Liver (tissue), 9 donors: ENCODE measurements around the gene MRPS12. TPM values are rescaled to one million over a fixed set of nuclear protein-coding genes. Genes with fewer than 3 reads are reported as not detected.

Source experiments
- DNase-seq: peaks from one replicate; pipeline ENCODE4 v3.0.0-alpha.2; 2017; ENCODE audit warnings: low spot score
- H3K27ac ChIP-seq, 2 donors: one replicate each; pipeline ENCODE4 v1.7.0; 2013; ENCODE audit warnings: inconsistent platforms in 2 of 2, low read length in 2 of 2, control low read depth in 1 of 2, low read depth in 1 of 2, mild to moderate bottlenecking in 1 of 2
- H3K27me3 ChIP-seq, 4 donors: one replicate each; pipeline versions ENCODE4 v1.6.1 to v1.7.0; 2013; ENCODE audit warnings: low read length in 3 of 4, inconsistent platforms in 1 of 4, mild to moderate bottlenecking in 1 of 4, moderate library complexity in 1 of 4; ENCODE audit not compliant: control insufficient read depth in 4 of 4, insufficient read depth in 4 of 4
- H3K36me3 ChIP-seq, 4 donors: one replicate each; pipeline versions ENCODE4 v1.6.1 to v1.7.0; 2013; ENCODE audit warnings: low read length in 3 of 4, mild to moderate bottlenecking in 3 of 4, low read depth in 1 of 4, moderate library complexity in 1 of 4; ENCODE audit not compliant: control insufficient read depth in 4 of 4, insufficient read depth in 3 of 4
- H3K4me1 ChIP-seq, 4 donors: one replicate each; pipeline versions ENCODE4 v1.6.1 to v1.7.0; 2013; ENCODE audit warnings: low read length in 3 of 4, mild to moderate bottlenecking in 3 of 4, moderate library complexity in 1 of 4; ENCODE audit not compliant: control insufficient read depth in 4 of 4, insufficient read depth in 4 of 4
- H3K4me3 ChIP-seq, 3 donors: one replicate each; pipeline versions ENCODE4 v1.6.1 to v1.7.0; 2013; ENCODE audit warnings: low read length in 3 of 3, control low read depth in 1 of 3, low read depth in 1 of 3, mild to moderate bottlenecking in 1 of 3
- H3K9ac ChIP-seq, 2 donors: one replicate each; pipeline ENCODE4 v1.7.0; 2013; ENCODE audit warnings: low read length in 2 of 2, mild to moderate bottlenecking in 2 of 2, moderate library complexity in 2 of 2, control low read depth in 1 of 2, low read depth in 1 of 2
- H3K9me3 ChIP-seq, 4 donors: one replicate each; pipeline versions ENCODE4 v1.6.1 to v1.7.0; 2013; ENCODE audit warnings: low read length in 3 of 4; ENCODE audit not compliant: control insufficient read depth in 4 of 4
- ATF3 ChIP-seq: IDR thresholded peaks from 2 replicates; pipeline ENCODE4 v1.6.1; 2016; ENCODE audit warnings: antibody characterized with exemption
- EGR1 ChIP-seq, 2 donors: IDR thresholded peaks; 2 replicates each; pipeline ENCODE4 v1.6.1; 2016 to 2018; ENCODE audit warnings: antibody characterized with exemption in 2 of 2, low read depth in 2 of 2
- FOXA1 ChIP-seq: IDR thresholded peaks from 2 replicates; pipeline ENCODE4 v1.6.1; 2016; ENCODE audit warnings: antibody characterized with exemption
- FOXA2 ChIP-seq: IDR thresholded peaks from 2 replicates; pipeline ENCODE4 v1.6.1; 2016; ENCODE audit warnings: antibody characterized with exemption
- GABPA ChIP-seq, 2 donors: IDR thresholded peaks in 1 of 2; conservative IDR thresholded peaks in 1 of 2; 2 replicates each; pipeline ENCODE4 v1.6.1; 2016; ENCODE audit warnings: antibody characterized with exemption in 2 of 2, mild to moderate bottlenecking in 1 of 2, moderate library complexity in 1 of 2
- HNF4A ChIP-seq, 2 donors: conservative IDR thresholded peaks; 2 replicates each; pipeline ENCODE4 v1.6.1; 2016; ENCODE audit warnings: antibody characterized with exemption in 2 of 2, mild to moderate bottlenecking in 2 of 2
- HNF4G ChIP-seq: IDR thresholded peaks from 2 replicates; pipeline ENCODE4 v1.6.1; 2016; ENCODE audit warnings: antibody characterized with exemption
- JUND ChIP-seq, 2 donors: IDR thresholded peaks; 2 replicates each; pipeline ENCODE4 v1.6.1; 2016; ENCODE audit warnings: antibody characterized with exemption in 2 of 2
- NR2F2 ChIP-seq: IDR thresholded peaks from 2 replicates; pipeline ENCODE4 v1.6.1; 2016; ENCODE audit warnings: antibody characterized with exemption
- RAD21 ChIP-seq, 2 donors: IDR thresholded peaks; 2 replicates each; pipeline ENCODE4 v1.6.1; 2016; ENCODE audit warnings: antibody characterized with exemption in 2 of 2, mild to moderate bottlenecking in 2 of 2
- REST ChIP-seq: IDR thresholded peaks from 2 replicates; pipeline ENCODE4 v1.6.1; 2016; ENCODE audit warnings: antibody characterized with exemption, mild to moderate bottlenecking
- RXRA ChIP-seq, 2 donors: IDR thresholded peaks; 2 replicates each; pipeline ENCODE4 v1.6.1; 2017 to 2018; ENCODE audit warnings: antibody characterized with exemption in 2 of 2, mild to moderate bottlenecking in 1 of 2
- SP1 ChIP-seq: IDR thresholded peaks from 2 replicates; pipeline ENCODE4 v1.6.1; 2018; ENCODE audit warnings: antibody characterized with exemption, mild to moderate bottlenecking
- TAF1 ChIP-seq: conservative IDR thresholded peaks from 2 replicates; pipeline ENCODE4 v1.6.1; 2016; ENCODE audit warnings: antibody characterized with exemption, mild to moderate bottlenecking
- YY1 ChIP-seq: IDR thresholded peaks from 2 replicates; pipeline ENCODE4 v1.6.1; 2016; ENCODE audit warnings: antibody characterized with exemption, mild to moderate bottlenecking
- WGBS: extraction: QIAGEN DNeasy Blood & Tissue Kit; methylation state at CpG from one replicate; pipeline ENCODE4 v1.1.7; 2013; 5-methylcytosine and 5-hydroxymethylcytosine counted together
- polyA plus RNA-seq, 2 donors: library from polyadenylated mRNA; stranded (reverse) in 1 of 2; unstranded in 1 of 2; fragments of 200-250 nt in 1 of 2; fragments of >200 nt in 1 of 2; fragmentation: Nextera tagmentation in 1 of 2; extraction: Ambion mirVana in 1 of 2; gene quantifications; one replicate each; pipeline versions ENCODE4 v1.2.1 to v1.2.3, GENCODE V29; 2013 to 2015
- total RNA-seq, 2 donors: library from RNA; depleted of rRNA; stranded (reverse); fragments of >200 nt; gene quantifications; one replicate each; pipeline ENCODE4 v1.2.3, GENCODE V29; 2014
- TF ChIP-seq, protein P1 (sequence below): IDR thresholded peaks from 2 replicates; pipeline ENCODE4 v1.6.1; 2016; ENCODE audit warnings: antibody characterized with exemption
- TF ChIP-seq, protein P2 (sequence below): IDR thresholded peaks from 2 replicates; pipeline ENCODE4 v1.6.1; 2016; ENCODE audit warnings: antibody characterized with exemption
- TF ChIP-seq, protein P3 (sequence below): fragments of 150-350 bp; IDR thresholded peaks from 2 replicates; pipeline ENCODE4 v1.5.1; 2017; ENCODE audit warnings: improper control_type of control experiment, low read depth, low read length; ENCODE audit not compliant: missing input control
- donor health status: healthy.
- donor health status: healthy.
- donor health status: healthy.
- donor health status: healthy.
- donor health status: healthy.

The MRPS12 gene
- total and polyA plus RNA-seq, 4 donors = 19.0 to 62.0 (median 39.9) TPM

DNA sequence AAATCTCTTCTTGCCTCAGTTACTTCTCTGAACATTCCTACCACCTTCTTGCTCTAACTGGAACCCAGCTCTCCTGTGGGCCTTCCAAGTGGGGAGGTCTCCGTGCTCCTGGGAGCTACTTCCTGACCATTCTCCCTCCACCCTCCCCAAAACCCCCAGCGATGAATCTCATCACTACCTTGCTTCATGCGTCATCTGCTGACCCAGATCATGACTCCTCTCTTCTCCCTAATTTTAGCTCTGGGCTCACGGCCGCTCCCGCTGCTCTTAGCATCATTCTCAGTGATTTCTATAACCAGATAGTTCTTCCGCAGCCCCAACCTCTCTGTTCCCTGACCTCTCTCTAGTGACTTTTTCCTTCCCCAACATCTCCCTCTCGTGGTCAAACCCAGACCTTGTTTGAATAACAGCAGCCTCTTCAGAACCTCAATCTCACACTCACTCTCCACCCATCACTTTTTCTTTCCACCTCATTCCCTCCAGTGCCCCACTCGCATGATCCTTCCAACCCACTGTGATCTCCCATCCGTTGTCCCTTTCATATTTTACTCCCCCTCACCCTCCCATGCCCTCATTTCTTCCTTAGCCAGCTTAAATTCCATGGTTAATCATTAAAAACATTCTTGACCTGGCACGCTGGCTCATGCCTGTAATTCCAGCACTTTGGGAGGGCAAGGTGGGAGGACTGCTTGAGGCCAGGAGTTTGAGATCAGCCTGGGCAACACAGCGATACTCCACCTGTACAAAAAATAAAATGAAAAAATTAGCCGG lies 21.8 kb downstream of the MRPS12 start:
- peaks cover 0 to 11% (median 2%) of the 10 kb centered on the region in 4 donors for H3K36me3 ChIP-seq
- TF ChIP-seq REST = no peak
- TF ChIP-seq FOXA2 = no peak
- TF ChIP-seq ATF3 = no peak
- peak in 1 of 2 donors; percentile 15 for TF ChIP-seq JUND (IDR thresholded peaks at IDR 0.05)
- no peak for TF ChIP-seq GABPA (IDR thresholded peaks at IDR 0.05 in 1 of 2, conservative IDR thresholded peaks at IDR 0.05 in 1 of 2)
- TF ChIP-seq HNF4A (conservative IDR thresholded peaks at IDR 0.05) = peak in 1 of 2 donors; percentile 21
- TF ChIP-seq SP1 = peak; percentile 26
- TF ChIP-seq, protein P1, sequence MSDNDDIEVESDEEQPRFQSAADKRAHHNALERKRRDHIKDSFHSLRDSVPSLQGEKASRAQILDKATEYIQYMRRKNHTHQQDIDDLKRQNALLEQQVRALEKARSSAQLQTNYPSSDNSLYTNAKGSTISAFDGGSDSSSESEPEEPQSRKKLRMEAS = no peak
- TF ChIP-seq NR2F2 = no peak
- no peak for TF ChIP-seq TAF1
- TF ChIP-seq EGR1 (IDR thresholded peaks at IDR 0.05; ENCODE audit: low read depth in 2 of 2) = no peak
- TF ChIP-seq HNF4G = no peak
- TF ChIP-seq, protein P2, sequence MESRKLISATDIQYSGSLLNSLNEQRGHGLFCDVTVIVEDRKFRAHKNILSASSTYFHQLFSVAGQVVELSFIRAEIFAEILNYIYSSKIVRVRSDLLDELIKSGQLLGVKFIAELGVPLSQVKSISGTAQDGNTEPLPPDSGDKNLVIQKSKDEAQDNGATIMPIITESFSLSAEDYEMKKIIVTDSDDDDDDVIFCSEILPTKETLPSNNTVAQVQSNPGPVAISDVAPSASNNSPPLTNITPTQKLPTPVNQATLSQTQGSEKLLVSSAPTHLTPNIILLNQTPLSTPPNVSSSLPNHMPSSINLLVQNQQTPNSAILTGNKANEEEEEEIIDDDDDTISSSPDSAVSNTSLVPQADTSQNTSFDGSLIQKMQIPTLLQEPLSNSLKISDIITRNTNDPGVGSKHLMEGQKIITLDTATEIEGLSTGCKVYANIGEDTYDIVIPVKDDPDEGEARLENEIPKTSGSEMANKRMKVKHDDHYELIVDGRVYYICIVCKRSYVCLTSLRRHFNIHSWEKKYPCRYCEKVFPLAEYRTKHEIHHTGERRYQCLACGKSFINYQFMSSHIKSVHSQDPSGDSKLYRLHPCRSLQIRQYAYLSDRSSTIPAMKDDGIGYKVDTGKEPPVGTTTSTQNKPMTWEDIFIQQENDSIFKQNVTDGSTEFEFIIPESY = no peak
- TF ChIP-seq RAD21 (IDR thresholded peaks at IDR 0.05) = peak; percentile 77
- TF ChIP-seq, protein P3, sequence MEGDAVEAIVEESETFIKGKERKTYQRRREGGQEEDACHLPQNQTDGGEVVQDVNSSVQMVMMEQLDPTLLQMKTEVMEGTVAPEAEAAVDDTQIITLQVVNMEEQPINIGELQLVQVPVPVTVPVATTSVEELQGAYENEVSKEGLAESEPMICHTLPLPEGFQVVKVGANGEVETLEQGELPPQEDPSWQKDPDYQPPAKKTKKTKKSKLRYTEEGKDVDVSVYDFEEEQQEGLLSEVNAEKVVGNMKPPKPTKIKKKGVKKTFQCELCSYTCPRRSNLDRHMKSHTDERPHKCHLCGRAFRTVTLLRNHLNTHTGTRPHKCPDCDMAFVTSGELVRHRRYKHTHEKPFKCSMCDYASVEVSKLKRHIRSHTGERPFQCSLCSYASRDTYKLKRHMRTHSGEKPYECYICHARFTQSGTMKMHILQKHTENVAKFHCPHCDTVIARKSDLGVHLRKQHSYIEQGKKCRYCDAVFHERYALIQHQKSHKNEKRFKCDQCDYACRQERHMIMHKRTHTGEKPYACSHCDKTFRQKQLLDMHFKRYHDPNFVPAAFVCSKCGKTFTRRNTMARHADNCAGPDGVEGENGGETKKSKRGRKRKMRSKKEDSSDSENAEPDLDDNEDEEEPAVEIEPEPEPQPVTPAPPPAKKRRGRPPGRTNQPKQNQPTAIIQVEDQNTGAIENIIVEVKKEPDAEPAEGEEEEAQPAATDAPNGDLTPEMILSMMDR = peak; percentile 40
- peak in 1 of 2 donors; percentile 41 for TF ChIP-seq RXRA (IDR thresholded peaks at IDR 0.05)
- no peak for TF ChIP-seq YY1
- TF ChIP-seq FOXA1 = no peak
- 43% methylated on average over 13 of the region's 13 CpGs for WGBS
- H3K27me3 ChIP-seq = no peaks in the 10 kb centered on the region
- no peak for DNase-seq
- H3K27ac ChIP-seq = no peak overlapping the region
- H3K9ac ChIP-seq = no peak overlapping the region
- H3K4me1 ChIP-seq = peaks cover 1 to 25% (median 17%) of the 10 kb centered on the region in 4 donors
- H3K4me3 ChIP-seq = no peak overlapping the region
- H3K9me3 ChIP-seq = no peaks in the 10 kb centered on the region
